Neural cell (in vitro differentiated cells): ENCODE data around the gene SRPK1. TPM values are rescaled to one million over a fixed set of nuclear protein-coding genes. Genes with fewer than 3 reads are reported as not detected.
A peak's percentile ranks its signal among the peaks of the same experiment; 100 is the strongest.
"Not testable (repeated sequence)": the region's sequence is repeated elsewhere in the genome, so short reads cannot be mapped to it uniquely, and the experiment has no call there.

Experiments
- H2AFZ ChIP-seq: fragments of 200-600, 300-800 bp; sonication (generic), shearing (Covaris generic); 2 replicates; pipeline ENCODE4 v1.6.0; 2014; ENCODE audit warnings: low read depth, mild to moderate bottlenecking, antibody characterized with exemption, low read length, moderate library complexity
- H3F3A ChIP-seq: fragments of 200-600 bp; shearing (Covaris generic); 2 replicates; pipeline ENCODE4 v1.6.1; 2016; ENCODE audit warnings: mild to moderate bottlenecking, moderate library complexity, mixed read lengths, antibody characterized with exemption, low read length; ENCODE audit not compliant: insufficient read depth, poor library complexity, severe bottlenecking
- H3K27ac ChIP-seq: fragments of 200-600, 300-800 bp; sonication (generic), shearing (Covaris generic); 2 replicates; pipeline ENCODE4 v1.5.1; 2014; ENCODE audit warnings: mild to moderate bottlenecking, low read length, moderate library complexity
- H3K27me3 ChIP-seq: fragments of 300-800, 200-600 bp; sonication (generic), shearing (Covaris generic); 2 replicates; pipeline ENCODE4 v1.6.0; 2014; ENCODE audit warnings: mild to moderate bottlenecking, low read depth, low read length, moderate library complexity; ENCODE audit not compliant: insufficient read depth
- H3K36me3 ChIP-seq: fragments of 300-800, 200-600 bp; sonication (generic), shearing (Covaris generic); 2 replicates; pipeline ENCODE4 v1.5.1; 2014; ENCODE audit warnings: mild to moderate bottlenecking, antibody characterized with exemption, low read length, moderate library complexity; ENCODE audit not compliant: insufficient read depth
- H3K4me2 ChIP-seq: fragments of 300-800, 200-600 bp; sonication (generic), shearing (Covaris generic); 2 replicates; pipeline ENCODE4 v1.6.0; 2014; ENCODE audit warnings: mild to moderate bottlenecking, low read length
- H3K4me3 ChIP-seq: fragments of 300-800, 200-600 bp; sonication (generic), shearing (Covaris generic); 2 replicates; pipeline ENCODE4 v1.5.1; 2014; ENCODE audit warnings: mild to moderate bottlenecking, low read length, moderate library complexity
- H3K79me2 ChIP-seq: fragments of 200-600 bp; shearing (Covaris generic); replicated peaks from 2 replicates; pipeline ENCODE4 v1.6.0; 2014; ENCODE audit warnings: mild to moderate bottlenecking, low read length, moderate library complexity; ENCODE audit not compliant: insufficient read depth
- H3K9ac ChIP-seq: fragments of 300-800, 200-600 bp; sonication (generic), shearing (Covaris generic); 2 replicates; pipeline ENCODE4 v1.6.1; 2016; ENCODE audit warnings: mild to moderate bottlenecking, low read length, mixed read lengths
- H3K9me2 ChIP-seq: fragments of 200-600 bp; shearing (Covaris generic); 2 replicates; pipeline ENCODE4 v1.6.1; 2016; ENCODE audit warnings: mild to moderate bottlenecking, low read length, mixed read lengths; ENCODE audit not compliant: insufficient read depth
- H3K9me3 ChIP-seq: fragments of 200-600, 300-800 bp; sonication (generic), shearing (Covaris generic); 2 replicates; pipeline ENCODE4 v1.6.1; 2016; ENCODE audit warnings: mild to moderate bottlenecking, mixed run types, low read length, moderate library complexity, mixed read lengths
- H4K20me1 ChIP-seq: fragments of 200-600 bp; shearing (Covaris generic); 2 replicates; pipeline ENCODE4 v1.6.1; 2016; ENCODE audit warnings: mild to moderate bottlenecking, mixed run types; ENCODE audit not compliant: insufficient read depth
- EP300 ChIP-seq: fragments of 450-650 bp; conservative IDR thresholded peaks from 2 replicates; pipeline ENCODE4 v1.6.1; 2014; ENCODE audit warnings: antibody characterized with exemption, mild to moderate bottlenecking, moderate library complexity; ENCODE audit not compliant: poor library complexity, severe bottlenecking
- EZH2 ChIP-seq: fragments of 200-600, 300-800 bp; shearing (Covaris generic), sonication (generic); IDR thresholded peaks from 2 replicates; pipeline ENCODE4 v1.6.1; 2014; ENCODE audit warnings: antibody characterized with exemption, low read length, borderline replicate concordance, mild to moderate bottlenecking; ENCODE audit not compliant: insufficient read depth, poor library complexity, severe bottlenecking
- MXI1 ChIP-seq: fragments of 450-650 bp; conservative IDR thresholded peaks from 2 replicates; pipeline ENCODE4 v1.6.1; 2014; ENCODE audit warnings: antibody characterized with exemption, mild to moderate bottlenecking; ENCODE audit not compliant: poor library complexity, severe bottlenecking
- POLR2AphosphoS5 ChIP-seq: IDR thresholded peaks from 2 replicates; pipeline ENCODE4 v1.6.1; 2012
- RAD21 ChIP-seq: fragments of 450-650 bp; conservative IDR thresholded peaks from 2 replicates; pipeline ENCODE4 v1.6.1; 2014; ENCODE audit warnings: antibody characterized with exemption, mild to moderate bottlenecking, moderate library complexity
- SMC3 ChIP-seq: fragments of 450-650 bp; conservative IDR thresholded peaks from 2 replicates; pipeline ENCODE4 v1.6.1; 2014; ENCODE audit warnings: antibody characterized with exemption, mild to moderate bottlenecking, moderate library complexity; ENCODE audit not compliant: poor library complexity
- TAF1 ChIP-seq: IDR thresholded peaks from 2 replicates; pipeline ENCODE4 v1.6.1; 2012; ENCODE audit warnings: low read depth
- polyA plus RNA-seq: library from polyadenylated mRNA; depleted of rRNA; stranded (reverse); fragments of >200 nt; gene quantifications from 2 replicates; pipeline ENCODE4 v1.2.3, GENCODE V29; 2014
- TF ChIP-seq, protein P1 (sequence below): IDR thresholded peaks from 2 replicates; pipeline ENCODE4 v1.6.1; 2012; ENCODE audit warnings: borderline replicate concordance
- TF ChIP-seq, protein P2 (sequence below): fragments of 450-650 bp; IDR thresholded peaks from 2 replicates; pipeline ENCODE4 v1.5.1; 2014; ENCODE audit warnings: antibody characterized with exemption, mild to moderate bottlenecking, moderate library complexity; ENCODE audit not compliant: poor library complexity, severe bottlenecking

SRPK1 gene
- polyA plus RNA-seq, 1 donor from 2014 or later, result 39.9 TPM

DNA sequence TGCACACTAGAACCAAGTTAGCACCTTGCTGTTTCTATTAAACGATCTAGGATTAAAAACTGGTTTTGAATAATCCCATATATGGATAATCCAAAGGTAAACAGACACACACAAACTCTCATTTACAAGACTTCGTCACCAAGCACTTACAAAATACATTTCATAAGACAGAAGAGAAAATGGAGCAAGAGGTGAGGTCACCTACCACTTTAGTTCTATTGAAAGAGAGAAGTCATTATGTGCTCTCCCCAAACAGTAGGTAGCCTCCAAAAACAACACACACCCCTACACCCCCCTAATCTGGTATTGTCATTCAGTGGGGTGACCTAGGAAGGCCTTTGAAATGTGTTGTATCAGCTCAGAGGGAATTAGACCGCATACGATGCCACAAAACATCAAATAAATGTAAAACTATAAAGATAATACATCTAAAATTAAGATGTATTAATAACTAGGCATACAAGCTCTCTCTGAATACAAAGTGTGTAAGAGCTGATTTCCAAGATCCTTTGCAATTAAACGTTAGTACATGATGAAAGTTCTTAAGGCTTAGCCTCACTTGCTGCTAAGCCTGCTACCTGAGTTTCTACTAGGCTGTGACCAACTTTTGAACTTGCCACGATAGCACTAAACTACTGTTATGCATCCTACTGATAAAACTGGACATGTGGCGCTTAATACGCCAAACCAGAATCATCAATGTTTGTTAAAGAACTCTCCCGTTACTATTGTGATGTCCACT lies 1.6 kb downstream of the SRPK1 start:
- no peak overlapping the region for H3K27ac ChIP-seq

DNA sequence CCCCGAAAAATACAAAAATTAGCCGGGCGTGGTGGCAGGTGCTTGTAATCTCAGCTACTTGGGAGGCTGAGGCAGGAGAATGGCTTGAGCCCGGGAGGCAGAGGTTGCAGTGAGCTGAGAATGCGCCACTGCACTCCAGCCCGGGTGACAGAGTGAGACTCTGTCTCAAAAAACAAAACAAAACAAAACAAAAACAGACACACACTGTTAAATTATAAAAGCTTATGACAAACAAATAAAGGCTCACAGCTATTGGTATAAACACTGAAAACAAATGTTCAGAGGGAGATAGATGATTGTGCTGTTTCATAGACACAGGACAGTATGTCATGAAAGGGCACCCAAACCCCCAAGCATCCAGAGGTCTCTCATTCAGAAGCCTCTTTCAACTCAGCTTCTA lies 4.0 kb downstream of the SRPK1 start:
- H4K20me1 ChIP-seq, H3K4me2 ChIP-seq: not testable (repeated sequence)

More for the DNA sequence above, 1.6 kb downstream of the SRPK1 start:
- no peaks in the 10 kb centered on the region for H4K20me1 ChIP-seq
- no peaks in the 10 kb centered on the region for H3K9me2 ChIP-seq
- H3K79me2 ChIP-seq, result peaks cover 46% of the 10 kb centered on the region
- H3K9me3 ChIP-seq, result no peaks in the 10 kb centered on the region
- H3K4me2 ChIP-seq, result peak overlapping the region; percentile 69
- no peak overlapping the region for H2AFZ ChIP-seq
- peak overlapping the region; percentile 71 for H3K9ac ChIP-seq
- TF ChIP-seq TAF1 (no peak), EZH2 (no peak), EP300 (no peak), MXI1 (no peak), RAD21 (no peak), POLR2AphosphoS5 (no peak), SMC3 (no peak)
- TF ChIP-seq, protein P1, sequence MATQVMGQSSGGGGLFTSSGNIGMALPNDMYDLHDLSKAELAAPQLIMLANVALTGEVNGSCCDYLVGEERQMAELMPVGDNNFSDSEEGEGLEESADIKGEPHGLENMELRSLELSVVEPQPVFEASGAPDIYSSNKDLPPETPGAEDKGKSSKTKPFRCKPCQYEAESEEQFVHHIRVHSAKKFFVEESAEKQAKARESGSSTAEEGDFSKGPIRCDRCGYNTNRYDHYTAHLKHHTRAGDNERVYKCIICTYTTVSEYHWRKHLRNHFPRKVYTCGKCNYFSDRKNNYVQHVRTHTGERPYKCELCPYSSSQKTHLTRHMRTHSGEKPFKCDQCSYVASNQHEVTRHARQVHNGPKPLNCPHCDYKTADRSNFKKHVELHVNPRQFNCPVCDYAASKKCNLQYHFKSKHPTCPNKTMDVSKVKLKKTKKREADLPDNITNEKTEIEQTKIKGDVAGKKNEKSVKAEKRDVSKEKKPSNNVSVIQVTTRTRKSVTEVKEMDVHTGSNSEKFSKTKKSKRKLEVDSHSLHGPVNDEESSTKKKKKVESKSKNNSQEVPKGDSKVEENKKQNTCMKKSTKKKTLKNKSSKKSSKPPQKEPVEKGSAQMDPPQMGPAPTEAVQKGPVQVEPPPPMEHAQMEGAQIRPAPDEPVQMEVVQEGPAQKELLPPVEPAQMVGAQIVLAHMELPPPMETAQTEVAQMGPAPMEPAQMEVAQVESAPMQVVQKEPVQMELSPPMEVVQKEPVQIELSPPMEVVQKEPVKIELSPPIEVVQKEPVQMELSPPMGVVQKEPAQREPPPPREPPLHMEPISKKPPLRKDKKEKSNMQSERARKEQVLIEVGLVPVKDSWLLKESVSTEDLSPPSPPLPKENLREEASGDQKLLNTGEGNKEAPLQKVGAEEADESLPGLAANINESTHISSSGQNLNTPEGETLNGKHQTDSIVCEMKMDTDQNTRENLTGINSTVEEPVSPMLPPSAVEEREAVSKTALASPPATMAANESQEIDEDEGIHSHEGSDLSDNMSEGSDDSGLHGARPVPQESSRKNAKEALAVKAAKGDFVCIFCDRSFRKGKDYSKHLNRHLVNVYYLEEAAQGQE, result no peak
- TF ChIP-seq, protein P2, sequence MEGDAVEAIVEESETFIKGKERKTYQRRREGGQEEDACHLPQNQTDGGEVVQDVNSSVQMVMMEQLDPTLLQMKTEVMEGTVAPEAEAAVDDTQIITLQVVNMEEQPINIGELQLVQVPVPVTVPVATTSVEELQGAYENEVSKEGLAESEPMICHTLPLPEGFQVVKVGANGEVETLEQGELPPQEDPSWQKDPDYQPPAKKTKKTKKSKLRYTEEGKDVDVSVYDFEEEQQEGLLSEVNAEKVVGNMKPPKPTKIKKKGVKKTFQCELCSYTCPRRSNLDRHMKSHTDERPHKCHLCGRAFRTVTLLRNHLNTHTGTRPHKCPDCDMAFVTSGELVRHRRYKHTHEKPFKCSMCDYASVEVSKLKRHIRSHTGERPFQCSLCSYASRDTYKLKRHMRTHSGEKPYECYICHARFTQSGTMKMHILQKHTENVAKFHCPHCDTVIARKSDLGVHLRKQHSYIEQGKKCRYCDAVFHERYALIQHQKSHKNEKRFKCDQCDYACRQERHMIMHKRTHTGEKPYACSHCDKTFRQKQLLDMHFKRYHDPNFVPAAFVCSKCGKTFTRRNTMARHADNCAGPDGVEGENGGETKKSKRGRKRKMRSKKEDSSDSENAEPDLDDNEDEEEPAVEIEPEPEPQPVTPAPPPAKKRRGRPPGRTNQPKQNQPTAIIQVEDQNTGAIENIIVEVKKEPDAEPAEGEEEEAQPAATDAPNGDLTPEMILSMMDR, result no peak
- no peaks in the 10 kb centered on the region for H3F3A ChIP-seq
- H3K4me3 ChIP-seq, result peak overlapping the region; percentile 74
- no peaks in the 10 kb centered on the region for H3K36me3 ChIP-seq
- H3K27me3 ChIP-seq, result no peaks in the 10 kb centered on the region

More for the DNA sequence above, 4.0 kb downstream of the SRPK1 start:
- H3K9me2 ChIP-seq, H3K4me3 ChIP-seq, H3K9me3 ChIP-seq, H3K9ac ChIP-seq, H3K27ac ChIP-seq, H2AFZ ChIP-seq, H3F3A ChIP-seq, H3K27me3 ChIP-seq, H3K36me3 ChIP-seq: not testable (repeated sequence)
- H3K79me2 ChIP-seq, result peaks cover 49% of the 10 kb centered on the region
